ENCODE data around the gene CEBPG.
A peak's percentile ranks its signal among the peaks of the same experiment; 100 is the strongest.

Gene CEBPG

GRCh38 chr19:33396701-33397535, 23.4 kb downstream of the CEBPG start:
- DNase-seq: no peak

GRCh38 chr19:33397536-33398360, 24.2 kb downstream of the CEBPG start:
- no peak for DNase-seq

- DNase-seq: no peak
Observed at GRCh38 chr19:33398361-33399060, 25.0 kb downstream of the CEBPG start.

- DNase-seq: no peak
Observed at GRCh38 chr19:33399081-33399744, 25.7 kb downstream of the CEBPG start.

- DNase-seq: no peak
Observed at GRCh38 chr19:33399745-33400681, 26.5 kb downstream of the CEBPG start.

- DNase-seq: no peak
Observed at GRCh38 chr19:33400856-33401682, 27.6 kb downstream of the CEBPG start.

GRCh38 chr19:33401683-33402420, 28.3 kb downstream of the CEBPG start:
- DNase-seq: no peak

- no peak for DNase-seq
Observed at GRCh38 chr19:33402421-33403220, 29.1 kb downstream of the CEBPG start.

GRCh38 chr19:33403221-33403972, 29.9 kb downstream of the CEBPG start:
- DNase-seq: no peak

GRCh38 chr19:33403973-33404304, 30.4 kb downstream of the CEBPG start:
- no peak for DNase-seq

GRCh38 chr19:33404506-33405253, 31.2 kb downstream of the CEBPG start:
- no peak for DNase-seq

- no peak for DNase-seq
Observed at GRCh38 chr19:33405254-33405552, 31.7 kb downstream of the CEBPG start.

- no peak for DNase-seq
Observed at GRCh38 chr19:33405553-33406461, 32.3 kb downstream of the CEBPG start.

GRCh38 chr19:33406521-33407139, 33.1 kb downstream of the CEBPG start:
- DNase-seq: peak; percentile 54

GRCh38 chr19:33407140-33407551, 33.6 kb downstream of the CEBPG start:
- DNase-seq: no peak

GRCh38 chr19:33407716-33408115, 34.2 kb downstream of the CEBPG start:
- DNase-seq: no peak

Data from NCI-H146 (cell line).